Stomach (tissue), 4 donors: ENCODE measurements around the gene PALLD.

ENCODE experiments used
- CTCF ChIP-seq, 7 experiments: fragments of 450-650 bp in 4 of 7; fragments of 200-600 bp in 3 of 7; sonication (generic) in 3 of 7; IDR thresholded peaks; one replicate each; pipeline ENCODE4 v1.5.1; 2016 to 2019; ENCODE audit warnings: antibody characterized with exemption in 7 of 7, control low read depth in 2 of 7, mild to moderate bottlenecking in 1 of 7
- EP300 ChIP-seq: sonication (generic); formaldehyde crosslinking; IDR thresholded peaks from one replicate; pipeline ENCODE4 v1.6.1; 2017; ENCODE audit warnings: antibody characterized with exemption
- POLR2AphosphoS5 ChIP-seq, 3 donors: sonication (generic); formaldehyde crosslinking; IDR thresholded peaks; one replicate each; pipeline ENCODE4 v1.6.1; 2016; ENCODE audit warnings: antibody characterized with exemption in 3 of 3

GRCh38 chr4:168511780-168512489 is 15.1 kb downstream of the PALLD start:
- TF ChIP-seq CTCF (IDR thresholded peaks at IDR 0.05) (no peak), POLR2AphosphoS5 (IDR thresholded peaks at IDR 0.05) (no peak), EP300 (no peak)
